ENCODE measurements around the gene BLMH.
A peak's percentile ranks its signal among the peaks of the same experiment; 100 is the strongest.

The BLMH gene

DNA sequence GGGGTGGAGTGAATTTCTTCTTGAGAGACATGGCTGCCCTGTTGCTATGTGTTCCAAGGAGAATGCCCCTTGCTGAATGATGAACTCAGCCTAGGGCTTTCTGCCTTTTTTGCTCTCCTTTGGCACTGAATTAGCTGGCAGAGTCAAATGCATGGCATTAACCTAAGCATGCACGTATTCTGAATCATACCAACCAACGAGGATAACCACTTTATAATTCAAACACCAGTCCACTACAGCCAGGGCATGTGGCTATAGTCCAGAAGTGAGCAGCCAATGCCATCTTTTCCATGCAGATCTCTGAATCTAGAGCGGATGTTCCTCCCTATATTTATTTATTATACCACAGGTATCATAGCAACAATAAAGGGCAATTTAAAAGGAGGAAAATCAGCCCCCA is 26.4 kb upstream of the BLMH start:
- Mint-ChIP-seq H3K4me1 (ENCODE audit: low read depth) (peaks cover 4% of the 10 kb centered on the region), H3K36me3 (ENCODE audit: low read depth) (no peaks in the 10 kb centered on the region), H3K27ac (no peak overlapping the region), H3K27me3 (no peaks in the 10 kb centered on the region), H3K9me3 (no peaks in the 10 kb centered on the region), H3K4me3 (no peak overlapping the region)

DNA sequence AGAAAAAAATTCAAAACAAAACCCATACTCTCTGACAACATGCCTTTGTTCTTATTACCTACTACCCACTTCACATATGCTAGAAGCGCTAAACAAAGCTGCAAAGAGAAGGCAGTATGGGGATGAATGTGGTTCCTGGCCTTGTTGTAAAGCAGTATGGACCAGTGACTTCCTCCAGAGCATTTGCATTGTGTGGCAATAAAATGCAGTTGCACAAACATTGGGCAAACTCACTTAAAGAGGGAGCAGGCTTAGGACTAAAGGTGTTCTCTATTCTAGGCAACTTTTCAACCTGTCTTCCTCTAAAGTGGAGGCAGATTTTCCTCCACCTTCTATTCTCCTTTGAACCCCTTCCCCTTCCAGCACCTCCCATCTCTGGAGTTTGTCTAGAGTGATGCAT is 25.0 kb upstream of the BLMH start:
- Mint-ChIP-seq H3K27me3 (no peaks in the 10 kb centered on the region), H3K36me3 (ENCODE audit: low read depth) (no peaks in the 10 kb centered on the region), H3K4me3 (no peak overlapping the region), H3K4me1 (ENCODE audit: low read depth) (no peaks in the 10 kb centered on the region), H3K27ac (no peak overlapping the region), H3K9me3 (no peaks in the 10 kb centered on the region)

DNA sequence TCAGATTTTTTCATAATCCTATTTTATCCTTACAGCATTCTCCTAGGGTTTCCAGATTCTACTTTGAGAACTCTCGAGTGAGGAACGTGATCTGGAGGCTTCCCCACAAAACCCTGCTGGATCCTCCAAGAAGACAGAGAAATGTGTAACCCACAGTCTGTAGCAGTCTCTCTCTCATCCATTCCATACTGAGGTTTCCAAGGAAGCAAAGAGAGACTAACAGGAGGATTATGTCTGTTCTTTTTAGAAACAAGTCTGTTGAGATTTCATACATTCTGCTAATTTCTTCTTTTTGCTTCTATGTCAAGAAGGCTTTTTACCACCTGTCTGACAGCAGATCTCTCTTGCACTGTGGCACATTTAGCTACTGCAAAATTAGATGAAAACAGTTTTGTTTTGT is 23.4 kb upstream of the BLMH start:
- no peaks in the 10 kb centered on the region for H3K27me3 Mint-ChIP-seq
- H3K9me3 Mint-ChIP-seq, result no peaks in the 10 kb centered on the region
- H3K36me3 Mint-ChIP-seq (ENCODE audit: low read depth), result no peaks in the 10 kb centered on the region
- no peak overlapping the region for H3K27ac Mint-ChIP-seq
- no peaks in the 10 kb centered on the region for H3K4me1 Mint-ChIP-seq (ENCODE audit: low read depth)
- H3K4me3 Mint-ChIP-seq, result no peak overlapping the region

DNA sequence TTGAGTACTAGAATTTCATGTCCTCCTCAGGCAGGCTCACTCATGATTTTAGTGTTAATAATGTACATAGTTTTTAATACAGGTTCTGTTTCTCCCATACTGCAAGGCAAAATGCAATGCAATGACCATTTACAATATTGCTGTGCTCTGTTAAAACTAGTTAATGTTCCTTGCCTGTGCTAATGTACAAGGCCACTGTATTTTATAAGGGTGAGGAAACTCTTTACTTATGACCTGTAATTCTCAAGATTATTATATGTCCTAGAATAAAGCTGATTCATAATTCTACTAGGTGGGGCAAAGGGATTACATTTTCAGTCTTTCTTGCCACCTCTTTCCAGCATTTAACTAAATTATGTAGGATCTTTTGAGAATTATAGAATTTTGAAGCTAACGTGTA is 22.7 kb upstream of the BLMH start:
- no peak overlapping the region for H3K4me3 Mint-ChIP-seq
- H3K9me3 Mint-ChIP-seq, result no peaks in the 10 kb centered on the region
- no peaks in the 10 kb centered on the region for H3K4me1 Mint-ChIP-seq (ENCODE audit: low read depth)
- H3K27me3 Mint-ChIP-seq, result no peaks in the 10 kb centered on the region
- H3K27ac Mint-ChIP-seq, result no peak overlapping the region
- H3K36me3 Mint-ChIP-seq (ENCODE audit: low read depth), result no peaks in the 10 kb centered on the region

DNA sequence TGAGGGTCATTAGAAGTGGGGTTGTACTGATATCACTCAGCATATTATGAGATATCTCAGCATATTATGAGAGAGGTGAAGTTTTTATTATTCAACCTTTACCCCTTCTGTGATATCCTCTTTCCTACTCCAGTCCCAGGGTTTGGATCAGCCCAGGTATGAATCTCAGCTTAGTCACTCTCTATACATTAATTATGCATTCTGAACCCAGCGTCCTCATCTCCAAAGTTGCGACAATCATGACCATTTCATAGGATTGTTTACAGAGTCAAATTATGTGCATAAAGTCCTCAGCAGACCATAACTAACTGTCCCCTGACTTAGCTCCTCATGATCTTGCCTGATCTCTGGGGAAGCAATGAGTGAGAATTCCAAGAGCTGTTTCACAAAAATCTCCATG is 20.5 kb upstream of the BLMH start:
- Mint-ChIP-seq H3K9me3 (no peaks in the 10 kb centered on the region), H3K27me3 (no peaks in the 10 kb centered on the region), H3K36me3 (ENCODE audit: low read depth) (no peaks in the 10 kb centered on the region), H3K27ac (no peak overlapping the region), H3K4me1 (ENCODE audit: low read depth) (no peaks in the 10 kb centered on the region), H3K4me3 (no peak overlapping the region)

DNA sequence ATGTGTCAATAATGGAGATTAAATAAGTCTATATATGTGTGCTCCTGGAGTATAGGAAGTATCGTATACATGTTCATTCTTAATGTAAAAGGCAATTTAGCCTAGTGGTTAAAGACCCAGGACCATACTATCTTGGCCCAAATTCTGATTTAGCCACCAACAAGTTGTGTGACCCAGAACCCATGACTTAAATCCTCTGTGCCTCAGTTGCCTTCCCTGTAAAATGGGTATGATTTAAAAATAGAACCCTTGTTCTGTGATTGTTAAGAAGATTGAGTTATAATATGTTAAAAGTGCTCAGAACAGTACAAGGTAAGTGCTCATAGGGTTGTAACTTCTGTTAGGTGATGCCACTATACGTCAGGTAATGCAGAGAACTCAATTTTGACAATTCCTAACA is 18.8 kb upstream of the BLMH start:
- no peaks in the 10 kb centered on the region for H3K4me1 Mint-ChIP-seq (ENCODE audit: low read depth)
- H3K4me3 Mint-ChIP-seq, result no peak overlapping the region
- H3K36me3 Mint-ChIP-seq (ENCODE audit: low read depth), result no peaks in the 10 kb centered on the region
- H3K27ac Mint-ChIP-seq, result no peak overlapping the region
- no peaks in the 10 kb centered on the region for H3K27me3 Mint-ChIP-seq
- no peaks in the 10 kb centered on the region for H3K9me3 Mint-ChIP-seq

DNA sequence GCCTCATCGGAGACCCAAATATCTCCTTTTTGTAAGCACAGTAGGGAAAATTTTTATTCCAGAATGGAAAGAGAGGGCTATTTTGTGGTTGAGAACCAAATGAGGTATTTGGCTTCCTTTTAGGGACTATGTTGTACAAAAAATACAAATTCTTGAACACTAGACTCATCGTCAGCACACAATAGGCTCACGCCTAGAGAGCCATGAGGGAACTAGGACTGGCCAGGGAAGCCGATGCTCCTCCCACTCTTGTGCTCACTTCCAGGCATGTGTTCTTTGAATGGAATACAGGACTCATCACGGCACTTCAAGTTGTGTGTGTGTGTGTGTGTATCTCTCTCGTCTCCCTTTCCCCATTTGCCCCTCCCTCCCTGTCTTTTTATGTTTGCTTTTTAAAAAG is 17.8 kb upstream of the BLMH start:
- H3K27me3 Mint-ChIP-seq, result no peaks in the 10 kb centered on the region
- no peaks in the 10 kb centered on the region for H3K4me1 Mint-ChIP-seq (ENCODE audit: low read depth)
- no peak overlapping the region for H3K27ac Mint-ChIP-seq
- no peaks in the 10 kb centered on the region for H3K36me3 Mint-ChIP-seq (ENCODE audit: low read depth)
- no peak overlapping the region for H3K4me3 Mint-ChIP-seq
- no peaks in the 10 kb centered on the region for H3K9me3 Mint-ChIP-seq

DNA sequence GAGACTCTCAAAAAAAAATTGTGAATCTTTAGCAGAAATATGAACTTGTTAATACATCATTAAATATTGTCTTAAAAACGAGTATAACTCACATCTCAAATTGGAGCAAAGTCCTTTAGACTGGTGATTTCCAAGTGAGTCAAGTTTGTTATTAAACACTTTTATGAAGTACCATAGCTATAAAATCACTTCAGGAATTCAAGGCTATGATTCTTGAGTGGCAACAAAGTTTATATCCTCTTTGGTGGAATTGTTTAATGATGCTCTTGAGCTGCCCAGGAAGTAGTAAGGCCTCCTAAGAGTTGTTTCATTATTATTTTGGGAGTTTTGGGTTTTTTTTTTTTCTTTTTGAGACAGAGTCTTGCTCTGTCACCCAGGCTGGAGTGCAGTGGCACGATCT is 16.7 kb upstream of the BLMH start:
- H3K9me3 Mint-ChIP-seq, result no peaks in the 10 kb centered on the region
- H3K4me1 Mint-ChIP-seq (ENCODE audit: low read depth), result no peaks in the 10 kb centered on the region
- H3K36me3 Mint-ChIP-seq (ENCODE audit: low read depth), result no peaks in the 10 kb centered on the region
- H3K4me3 Mint-ChIP-seq, result no peak overlapping the region
- no peak overlapping the region for H3K27ac Mint-ChIP-seq
- no peaks in the 10 kb centered on the region for H3K27me3 Mint-ChIP-seq

DNA sequence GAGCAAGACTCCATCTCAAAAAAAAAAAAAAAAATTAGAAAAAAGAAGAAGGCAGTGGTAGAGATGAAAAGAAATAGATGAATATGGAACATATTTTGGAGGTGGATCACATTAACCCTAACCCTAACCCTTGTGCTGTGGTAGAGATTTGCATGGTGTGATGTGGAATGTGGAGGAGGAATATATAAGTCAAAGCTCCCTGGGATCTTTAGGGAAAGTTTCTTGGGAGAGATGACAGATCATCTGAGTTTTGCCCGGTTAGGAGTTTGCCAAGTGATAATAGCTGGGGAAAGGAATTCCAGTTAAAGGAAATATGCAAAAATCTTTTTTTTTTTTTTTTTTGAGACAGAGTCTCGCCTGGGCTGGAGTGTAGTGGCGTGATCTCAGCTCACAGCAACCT is 13.0 kb upstream of the BLMH start:
- H3K4me1 Mint-ChIP-seq (ENCODE audit: low read depth), result peaks cover 12% of the 10 kb centered on the region
- no peak overlapping the region for H3K27ac Mint-ChIP-seq
- H3K27me3 Mint-ChIP-seq, result no peaks in the 10 kb centered on the region
- no peaks in the 10 kb centered on the region for H3K36me3 Mint-ChIP-seq (ENCODE audit: low read depth)
- peaks cover 6% of the 10 kb centered on the region for H3K9me3 Mint-ChIP-seq
- H3K4me3 Mint-ChIP-seq, result no peak overlapping the region

DNA sequence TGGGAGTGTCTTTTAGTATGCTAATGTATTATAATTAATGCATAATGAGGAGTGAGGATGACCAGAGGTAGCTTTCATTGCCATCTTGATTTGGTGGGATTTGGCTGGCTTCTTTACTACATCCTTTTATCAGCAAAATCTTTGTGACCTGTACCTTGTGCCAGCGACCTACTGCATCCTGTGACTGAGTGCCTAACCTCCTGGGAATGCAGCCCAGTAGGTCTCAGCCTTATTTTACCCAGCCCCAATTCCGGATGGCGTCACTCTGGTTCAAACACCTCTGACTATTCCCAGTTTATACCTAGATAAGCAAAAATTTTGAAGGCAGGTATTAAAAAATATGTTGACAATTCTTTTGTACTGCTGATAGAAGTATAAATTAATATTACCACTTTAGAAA is 10.5 kb upstream of the BLMH start:
- Mint-ChIP-seq H3K9me3 (peaks cover 6% of the 10 kb centered on the region), H3K27me3 (no peaks in the 10 kb centered on the region), H3K36me3 (ENCODE audit: low read depth) (no peaks in the 10 kb centered on the region), H3K4me1 (ENCODE audit: low read depth) (peaks cover 12% of the 10 kb centered on the region), H3K4me3 (no peak overlapping the region), H3K27ac (no peak overlapping the region)

DNA sequence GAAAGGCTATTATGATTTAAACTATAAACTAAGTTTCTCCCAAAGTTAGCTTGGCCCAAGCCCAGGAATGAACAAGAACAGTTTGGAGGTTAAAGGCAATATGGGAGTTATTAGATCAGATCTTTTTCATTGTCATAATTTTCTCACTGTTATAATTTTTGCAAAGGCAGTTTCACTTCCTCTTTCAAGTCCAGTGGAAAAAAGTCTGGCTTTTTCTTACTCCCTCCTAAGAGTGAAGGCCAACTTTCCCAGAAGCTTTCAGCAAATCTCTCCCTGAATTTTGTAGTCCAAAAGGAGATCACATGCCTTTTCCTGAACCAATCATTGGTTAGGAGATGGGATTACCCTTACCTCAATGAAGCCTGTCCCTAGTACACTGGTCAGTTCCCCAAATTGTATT is 9.1 kb upstream of the BLMH start:
- Mint-ChIP-seq H3K27ac (no peak overlapping the region), H3K27me3 (no peaks in the 10 kb centered on the region), H3K36me3 (ENCODE audit: low read depth) (no peaks in the 10 kb centered on the region), H3K4me3 (no peak overlapping the region), H3K9me3 (peaks cover 6% of the 10 kb centered on the region), H3K4me1 (ENCODE audit: low read depth) (peaks cover 12% of the 10 kb centered on the region)

DNA sequence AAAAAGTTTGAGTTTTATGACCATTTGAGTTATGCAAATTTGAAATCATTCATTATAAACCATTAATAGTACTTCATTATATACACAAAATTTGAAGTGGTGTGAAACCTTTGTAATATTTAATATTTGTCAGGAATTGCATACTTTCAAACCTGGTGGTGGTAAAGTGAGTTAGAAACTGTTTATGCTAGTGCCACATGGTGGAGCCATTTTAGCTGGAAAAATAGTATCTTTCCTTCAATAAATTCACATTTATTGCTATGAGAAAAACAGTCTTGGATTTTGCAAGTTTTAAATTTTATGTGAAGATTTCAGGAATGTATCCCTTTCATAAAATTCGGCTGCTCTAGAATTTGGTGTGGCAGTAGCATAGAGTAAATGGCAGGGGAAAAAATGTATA is 7.3 kb upstream of the BLMH start:
- no peak overlapping the region for H3K4me3 Mint-ChIP-seq
- peaks cover 6% of the 10 kb centered on the region for H3K9me3 Mint-ChIP-seq
- no peaks in the 10 kb centered on the region for H3K27me3 Mint-ChIP-seq
- no peaks in the 10 kb centered on the region for H3K36me3 Mint-ChIP-seq (ENCODE audit: low read depth)
- peaks cover 12% of the 10 kb centered on the region for H3K4me1 Mint-ChIP-seq (ENCODE audit: low read depth)
- no peak overlapping the region for H3K27ac Mint-ChIP-seq

DNA sequence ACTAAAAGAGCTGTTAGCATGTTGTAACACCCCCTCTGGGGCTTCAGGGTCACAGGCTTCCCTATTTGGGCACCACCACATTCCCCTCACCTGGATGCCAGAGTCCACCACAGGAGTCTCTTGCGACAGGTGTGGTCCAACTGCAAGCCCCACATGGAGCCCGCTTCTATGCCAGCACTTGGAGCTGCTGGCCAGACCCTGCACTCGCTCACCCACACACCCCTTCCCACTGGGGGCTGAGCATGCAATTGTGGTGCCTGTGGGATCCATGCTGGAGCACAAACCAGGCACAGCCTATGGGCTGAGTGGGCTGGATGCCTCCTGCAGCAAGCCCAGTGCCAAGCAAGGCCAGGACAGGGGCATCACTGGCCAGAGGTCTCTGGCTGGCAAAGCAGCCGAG is 6.0 kb upstream of the BLMH start:
- Mint-ChIP-seq H3K27ac (no peak overlapping the region), H3K4me1 (ENCODE audit: low read depth) (peaks cover 14% of the 10 kb centered on the region), H3K36me3 (ENCODE audit: low read depth) (no peaks in the 10 kb centered on the region), H3K4me3 (no peak overlapping the region), H3K27me3 (no peaks in the 10 kb centered on the region), H3K9me3 (peaks cover 6% of the 10 kb centered on the region)

DNA sequence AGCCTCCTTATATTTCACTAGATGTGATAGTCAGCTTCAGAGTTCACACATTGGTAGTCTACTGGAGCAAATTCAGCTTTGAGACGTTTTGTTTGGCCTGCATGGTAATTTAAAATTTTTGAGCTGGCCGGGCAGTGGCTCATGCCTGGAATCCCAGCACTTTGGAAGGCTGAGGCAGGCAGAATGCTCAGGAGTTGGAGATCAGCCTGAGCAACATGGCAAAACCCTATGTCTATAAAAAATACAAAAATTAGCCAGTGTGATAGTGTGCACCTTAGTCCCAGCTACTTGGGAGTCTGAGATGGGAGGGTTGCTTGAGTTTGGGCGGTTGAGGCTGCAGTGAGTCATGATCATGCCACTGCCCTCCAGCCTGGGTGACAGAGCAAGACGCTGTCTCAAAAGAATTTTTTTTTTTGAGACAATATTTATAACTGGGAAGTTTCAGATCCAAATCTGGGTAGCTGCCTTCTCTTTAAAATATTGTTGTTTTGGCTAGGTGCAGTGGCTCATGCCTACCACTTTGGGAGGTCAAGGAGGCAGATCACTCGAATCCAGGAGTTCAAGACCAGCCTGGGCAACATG is 4.8 kb upstream of the BLMH start:
- peaks cover 6% of the 10 kb centered on the region for H3K9me3 Mint-ChIP-seq
- H3K4me3 Mint-ChIP-seq, result no peak overlapping the region
- no peak overlapping the region for H3K27ac Mint-ChIP-seq
- H3K4me1 Mint-ChIP-seq (ENCODE audit: low read depth), result peaks cover 18% of the 10 kb centered on the region
- H3K27me3 Mint-ChIP-seq, result no peaks in the 10 kb centered on the region
- no peaks in the 10 kb centered on the region for H3K36me3 Mint-ChIP-seq (ENCODE audit: low read depth)

DNA sequence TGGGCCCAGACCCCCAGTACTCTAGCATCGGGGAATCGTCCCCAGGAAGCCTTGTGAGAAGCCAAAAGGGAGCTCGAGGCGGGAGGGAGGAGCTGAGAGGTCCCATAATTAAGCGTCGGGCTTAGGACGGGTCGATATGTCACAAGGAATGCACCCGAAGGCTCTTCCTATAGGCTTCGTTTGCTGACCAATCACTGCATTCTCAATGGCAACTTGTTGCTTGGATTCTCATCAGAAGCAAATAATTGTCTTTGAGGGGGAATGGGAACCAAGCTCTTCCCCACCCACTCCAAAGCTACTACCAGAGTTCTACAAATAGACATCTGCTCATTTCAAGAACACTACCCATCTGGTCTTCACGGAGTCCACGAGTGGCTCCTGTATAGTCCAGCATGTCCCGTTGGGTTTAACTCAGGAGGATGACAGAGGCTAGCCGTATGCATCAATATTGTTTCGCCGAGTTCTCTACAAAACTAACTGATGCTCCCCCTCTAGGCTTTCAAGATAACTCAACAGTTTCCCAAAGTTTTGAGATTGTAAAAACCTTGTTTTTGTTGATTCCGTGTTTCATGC is 628 bp upstream of the BLMH start:
- Mint-ChIP-seq H3K36me3 (ENCODE audit: low read depth) (peaks cover 25% of the 10 kb centered on the region), H3K27ac (no peak overlapping the region), H3K4me3 (peak overlapping the region; percentile 63), H3K9me3 (no peaks in the 10 kb centered on the region), H3K4me1 (ENCODE audit: low read depth) (peaks cover 26% of the 10 kb centered on the region), H3K27me3 (no peaks in the 10 kb centered on the region)

Measured in stimulated activated naive CD8-positive, alpha-beta T cell treated with anti-CD3 and anti-CD28 coated beads, Interleukin-15, Interleukin-2, amounts not matched to agents 100 ng/mL and 50 ng/mL, for 24 hours (primary cell).